Measurements from ENCODE around the gene GGNBP2.
"Not testable (repeated sequence)": the region's sequence is repeated elsewhere in the genome, so short reads cannot be mapped to it uniquely, and the experiment has no call there.

GGNBP2 gene

GRCh38 chr17:36602030-36602748 lies 57.5 kb downstream of the GGNBP2 start:
- no peak for DNase-seq (ENCODE audit: low spot score)

GRCh38 chr17:36602924-36603384 lies 58.2 kb downstream of the GGNBP2 start:
- peak; percentile 33 for DNase-seq (ENCODE audit: low spot score)

- DNase-seq (ENCODE audit: low spot score) = not testable (repeated sequence)
These were observed 60.3 kb downstream of the GGNBP2 start for GRCh38 chr17:36605028-36605427.

GRCh38 chr17:36608280-36608679 lies 63.6 kb downstream of the GGNBP2 start:
- no peak for DNase-seq (ENCODE audit: low spot score)

- no peak for DNase-seq (ENCODE audit: low spot score)
These were observed 64.2 kb downstream of the GGNBP2 start for GRCh38 chr17:36608794-36609497.

GRCh38 chr17:36609498-36609862 lies 64.8 kb downstream of the GGNBP2 start:
- no peak for DNase-seq (ENCODE audit: low spot score)

- DNase-seq (ENCODE audit: low spot score) = no peak
These were observed 65.8 kb downstream of the GGNBP2 start for GRCh38 chr17:36610474-36610873.

GRCh38 chr17:36611345-36612072 lies 66.8 kb downstream of the GGNBP2 start:
- DNase-seq (ENCODE audit: low spot score) = no peak

- DNase-seq (ENCODE audit: low spot score) = no peak
These were observed 67.6 kb downstream of the GGNBP2 start for GRCh38 chr17:36612323-36612722.

GRCh38 chr17:36613155-36613554 lies 68.4 kb downstream of the GGNBP2 start:
- no peak for DNase-seq (ENCODE audit: low spot score)

- DNase-seq (ENCODE audit: low spot score) = no peak
These were observed 69.4 kb downstream of the GGNBP2 start for GRCh38 chr17:36614081-36614480.

- DNase-seq (ENCODE audit: low spot score) = no peak
These were observed 70.2 kb downstream of the GGNBP2 start for GRCh38 chr17:36614933-36615332.

GRCh38 chr17:36616061-36617029 lies 71.6 kb downstream of the GGNBP2 start:
- no peak for DNase-seq (ENCODE audit: low spot score)

GRCh38 chr17:36617773-36618172 lies 73.1 kb downstream of the GGNBP2 start:
- DNase-seq (ENCODE audit: low spot score) = no peak

GRCh38 chr17:36623281-36623680 lies 78.6 kb downstream of the GGNBP2 start:
- no peak for DNase-seq (ENCODE audit: low spot score)

- DNase-seq (ENCODE audit: low spot score) = no peak
These were observed 80.5 kb downstream of the GGNBP2 start for GRCh38 chr17:36625188-36625587.

- no peak for DNase-seq (ENCODE audit: low spot score)
These were observed 82.4 kb downstream of the GGNBP2 start for GRCh38 chr17:36627101-36627500.

GRCh38 chr17:36628576-36628975 lies 83.9 kb downstream of the GGNBP2 start:
- DNase-seq (ENCODE audit: low spot score) = no peak

GRCh38 chr17:36629252-36629847 lies 84.6 kb downstream of the GGNBP2 start:
- DNase-seq (ENCODE audit: low spot score) = peak; percentile 57

- no peak for DNase-seq (ENCODE audit: low spot score)
These were observed 85.3 kb downstream of the GGNBP2 start for GRCh38 chr17:36629970-36630502.

GRCh38 chr17:36631022-36631421 lies 86.3 kb downstream of the GGNBP2 start:
- DNase-seq (ENCODE audit: low spot score) = no peak
